Endothelial cell of umbilical vein (primary cell): ENCODE data around the gene LMF1. TPM values are rescaled to one million over a fixed set of nuclear protein-coding genes. Genes with fewer than 3 reads are reported as not detected.

Experiments used
- BruUV-seq: library from RNA; stranded (reverse); fragments of 400-500 nt; replicated peaks from 2 replicates; lab custom pipeline; 2021; lab: Mats Ljungman, UMichigan
- CTCF ChIA-PET: fragments of 300-600, 350-600 bp; sonication (Branson Sonifier 250); formaldehyde crosslinking; loops from one replicate; lab custom pipeline; 2021; ENCODE audit warnings: antibody characterized with exemption, inconsistent platforms; lab: Charles Lee
- POLR2A ChIA-PET: fragments of 300-600, 350-600 bp; sonication (Branson Sonifier 250); formaldehyde crosslinking; loops from one replicate; lab custom pipeline; 2021; ENCODE audit warnings: antibody characterized with exemption, inconsistent platforms; lab: Charles Lee
- DNase-seq: peaks from one replicate; pipeline ENCODE4 v3.0.0-alpha.2; 2011; ENCODE audit warnings: low read depth, low spot score
- FAIRE-seq: peaks from 2 replicates; lab custom pipeline; 2011; peaks lifted over from hg19 to GRCh38; lab: Jason Lieb, UNC
- H2AFZ ChIP-seq: 2 replicates; pipeline ENCODE4 v1.6.0; 2012; ENCODE audit warnings: low read depth, low read length, control low read depth, inconsistent platforms
- H3K27ac ChIP-seq: 2 replicates; pipeline ENCODE4 v1.5.1; 2011; ENCODE audit warnings: low read depth, mild to moderate bottlenecking, control low read depth, low read length, moderate library complexity; ENCODE audit not compliant: insufficient read depth
- H3K27me3 ChIP-seq, 2 experiments: 2 replicates each; pipeline versions ENCODE4 v1.6.0 to v1.6.1; 2011; ENCODE audit warnings: low read length in 2 of 2, mixed read lengths in 1 of 2; ENCODE audit not compliant: control insufficient read depth in 2 of 2, insufficient read depth in 2 of 2
- H3K36me3 ChIP-seq, 2 experiments: 2 replicates in 1 of 2; 3 replicates in 1 of 2; pipeline ENCODE4 v1.5.1; 2011; ENCODE audit warnings: low read length in 2 of 2, mild to moderate bottlenecking in 1 of 2, moderate library complexity in 1 of 2; ENCODE audit not compliant: control insufficient read depth in 2 of 2, insufficient read depth in 2 of 2; ENCODE audit errors: extremely low read depth in 1 of 2
- H3K4me1 ChIP-seq: 3 replicates; pipeline ENCODE4 v1.5.1; 2011; ENCODE audit warnings: mild to moderate bottlenecking, low read length; ENCODE audit not compliant: control insufficient read depth, insufficient read depth; ENCODE audit errors: extremely low read depth
- H3K4me2 ChIP-seq: 2 replicates; pipeline ENCODE4 v1.6.1; 2011; ENCODE audit warnings: low read length, control low read depth, mixed read lengths; ENCODE audit not compliant: insufficient read depth
- H3K4me3 ChIP-seq, 3 experiments: fragments of 200-600 bp in 1 of 3; sonication (generic), shearing (Covaris generic) in 1 of 3; replicated peaks in 1 of 3; 2 replicates each; pipeline ENCODE4 v1.5.1; 2011 to 2016; ENCODE audit warnings: control low read depth in 3 of 3, low read length in 3 of 3, mild to moderate bottlenecking in 2 of 3, inconsistent platforms in 1 of 3, low read depth in 1 of 3, moderate library complexity in 1 of 3; ENCODE audit not compliant: insufficient read depth in 1 of 3
- H3K79me2 ChIP-seq: 2 replicates; pipeline ENCODE4 v1.6.0; 2012; ENCODE audit warnings: low read length, inconsistent platforms; ENCODE audit not compliant: control insufficient read depth, insufficient read depth
- H3K9ac ChIP-seq: replicated peaks from 2 replicates; pipeline ENCODE3; 2011; ENCODE audit warnings: low read length, control low read depth; ENCODE audit not compliant: insufficient read depth; ENCODE audit errors: extremely low read depth
- H3K9me1 ChIP-seq: replicated peaks from 3 replicates; pipeline ENCODE4 v1.6.0; 2011; ENCODE audit warnings: mild to moderate bottlenecking, low read length; ENCODE audit not compliant: control insufficient read depth, insufficient read depth; ENCODE audit errors: extremely low read depth
- H3K9me3 ChIP-seq: replicated peaks from 2 replicates; pipeline ENCODE4 v1.5.1; 2012; ENCODE audit warnings: low read length, inconsistent platforms; ENCODE audit not compliant: control insufficient read depth, insufficient read depth
- H4K20me1 ChIP-seq: replicated peaks from 2 replicates; pipeline ENCODE3; 2011; ENCODE audit warnings: mild to moderate bottlenecking, low read length; ENCODE audit not compliant: control insufficient read depth, insufficient read depth; ENCODE audit errors: extremely low read depth
- CTCF ChIP-seq, 2 donors: IDR thresholded peaks; 1 replicate in 1 of 2; 2 replicates in 1 of 2; pipeline ENCODE4 v1.5.1; 2011; ENCODE audit warnings: low read length in 2 of 2, mild to moderate bottlenecking in 2 of 2, moderate library complexity in 2 of 2, control low read depth in 1 of 2, inconsistent platforms in 1 of 2, low read depth in 1 of 2; ENCODE audit not compliant: insufficient read depth in 1 of 2; ENCODE audit errors: extremely low read depth in 1 of 2
- EZH2 ChIP-seq: IDR thresholded peaks from 2 replicates; pipeline ENCODE4 v1.6.1; 2012; ENCODE audit warnings: borderline replicate concordance, low read depth, mild to moderate bottlenecking, moderate library complexity, low read length, inconsistent platforms; ENCODE audit not compliant: severe bottlenecking
- FOS ChIP-seq: IDR thresholded peaks from 2 replicates; pipeline ENCODE4 v1.6.1; 2011; ENCODE audit warnings: mild to moderate bottlenecking, low read length, moderate library complexity, borderline replicate concordance; ENCODE audit not compliant: insufficient read depth
- GATA2 ChIP-seq: IDR thresholded peaks from 2 replicates; pipeline ENCODE4 v1.7.0; 2011; ENCODE audit warnings: low read depth, mild to moderate bottlenecking, moderate library complexity, mixed read lengths, low read length; ENCODE audit not compliant: insufficient read length, insufficient read depth
- JUN ChIP-seq: IDR thresholded peaks from 2 replicates; pipeline ENCODE4 v1.6.1; 2011; ENCODE audit warnings: borderline replicate concordance, low read depth; ENCODE audit not compliant: insufficient read length, insufficient read depth
- MYC ChIP-seq: IDR thresholded peaks from one replicate; pipeline ENCODE4 v1.6.1; 2011; ENCODE audit warnings: mild to moderate bottlenecking, low read depth, low read length
- POLR2A ChIP-seq: IDR thresholded peaks from 2 replicates; pipeline ENCODE4 v1.6.1; 2012; ENCODE audit warnings: low read depth, mild to moderate bottlenecking, control low read depth, low read length
- POLR2AphosphoS5 ChIP-seq: IDR thresholded peaks from 2 replicates; pipeline ENCODE4 v1.6.1; 2012; ENCODE audit warnings: low read depth, mild to moderate bottlenecking, control low read depth, low read length, moderate library complexity; ENCODE audit not compliant: insufficient read depth
- dilution Hi-C: fragments of 300-500 bp; cut with MboI; formaldehyde crosslinking; loops from one replicate; pipeline ENCODE4 v1.15.0; 2019; ENCODE audit warnings: low sequenced_read_pairs; ENCODE audit not compliant: extremely low pct_ligation_motif_present
- intact Hi-C: fragments of 100-400 bp; cut with micrococcal nuclease; formaldehyde crosslinking; loops from one replicate; pipeline ENCODE4 v1.10.0; 2022
- polyA plus RNA-seq, 4 experiments: library from polyadenylated mRNA; depleted of rRNA in 3 of 4; stranded (reverse) in 3 of 4; unstranded in 1 of 4; fragments of >200 nt; gene quantifications; 2 replicates each; pipeline versions ENCODE4 v1.2.1 to v1.2.3, GENCODE V29; 2011 to 2012; ENCODE audit warnings: missing spikeins in 1 of 4
- total RNA-seq: library from RNA; stranded (reverse); gene quantifications from 2 replicates; pipeline ENCODE4 v1.2.3, GENCODE V29; 2021
- TF ChIP-seq, protein P1 (sequence below): IDR thresholded peaks from 2 replicates; pipeline ENCODE4 v1.6.1; 2011; ENCODE audit not compliant: insufficient read depth, insufficient read length

LMF1 gene
- total and polyA plus RNA-seq, 2 donors (not counting 3 experiments of a cell fraction or from before 2014, with no cell fraction given), result 17.8 TPM

GRCh38 chr16:828891-829290 lies 141.9 kb downstream of the LMF1 start:
- no peak overlapping the region for H2AFZ ChIP-seq
- DNase-seq, result no peak
- H3K9me1 ChIP-seq, result no peaks in the 10 kb centered on the region
- POLR2A ChIA-PET, result no interaction called here
- intact Hi-C loops (no loop called here), dilution Hi-C loops (no loop called here)
- H3K4me1 ChIP-seq, result no peaks in the 10 kb centered on the region
- BruUV-seq, result no TSS peak
- H3K79me2 ChIP-seq, result no peaks in the 10 kb centered on the region
- H3K9me3 ChIP-seq, result no peaks in the 10 kb centered on the region
- no peak overlapping the region for H3K4me2 ChIP-seq
- H3K36me3 ChIP-seq, result no peaks in the 10 kb centered on the region
- H3K4me3 ChIP-seq, result no peak overlapping the region
- CTCF ChIA-PET, result no interaction called here
- no peak for FAIRE-seq
- no peaks in the 10 kb centered on the region for H4K20me1 ChIP-seq
- no peak overlapping the region for H3K27ac ChIP-seq
- no peaks in the 10 kb centered on the region for H3K27me3 ChIP-seq
- no peak overlapping the region for H3K9ac ChIP-seq
- TF ChIP-seq FOS (no peak), CTCF (IDR thresholded peaks at IDR 0.05; ENCODE audit: extremely low read depth in 1 of 2, insufficient read depth in 1 of 2, low read depth in 1 of 2, low read length in 2 of 2) (no peak), JUN (no peak), MYC (no peak), POLR2AphosphoS5 (no peak)

- H3K27ac ChIP-seq, result no peak overlapping the region
- intact Hi-C loops, result no loop called here
- ChIA-PET POLR2A (no interaction called here), CTCF (no interaction called here)
- dilution Hi-C loops, result no loop called here
- FAIRE-seq (no peak), DNase-seq (no peak)
- H3K79me2 ChIP-seq, result no peaks in the 10 kb centered on the region
- no peak overlapping the region for H3K4me2 ChIP-seq
- no peaks in the 10 kb centered on the region for H3K9me3 ChIP-seq
- no peaks in the 10 kb centered on the region for H3K4me1 ChIP-seq
- no peaks in the 10 kb centered on the region for H3K27me3 ChIP-seq
- H3K4me3 ChIP-seq, result no peak overlapping the region
- no peaks in the 10 kb centered on the region for H3K36me3 ChIP-seq
- no peaks in the 10 kb centered on the region for H4K20me1 ChIP-seq
- TF ChIP-seq JUN (no peak), CTCF (IDR thresholded peaks at IDR 0.05; ENCODE audit: extremely low read depth in 1 of 2, insufficient read depth in 1 of 2, low read depth in 1 of 2, low read length in 2 of 2) (no peak), FOS (no peak), EZH2 (no peak), POLR2A (no peak), MYC (no peak), GATA2 (no peak)
- TF ChIP-seq, protein P1, sequence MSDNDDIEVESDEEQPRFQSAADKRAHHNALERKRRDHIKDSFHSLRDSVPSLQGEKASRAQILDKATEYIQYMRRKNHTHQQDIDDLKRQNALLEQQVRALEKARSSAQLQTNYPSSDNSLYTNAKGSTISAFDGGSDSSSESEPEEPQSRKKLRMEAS, result no peak
- no peaks in the 10 kb centered on the region for H3K9me1 ChIP-seq
- no peak overlapping the region for H2AFZ ChIP-seq
- H3K9ac ChIP-seq, result no peak overlapping the region
- BruUV-seq, result no TSS peak
Measured at GRCh38 chr16:827513-827912, 143.3 kb downstream of the LMF1 start.
